GM10248 (cell line): Measurements from ENCODE around the gene PPP4R1.

Experiments used
- CTCF ChIA-PET: fragments of 300-600 bp; sonication (Branson Sonifier 250); formaldehyde crosslinking; extraction: SDS; loops from one replicate; lab custom pipeline; 2021; ENCODE audit warnings: antibody characterized with exemption; lab: Yijun Ruan, JAX
- POLR2A ChIA-PET: fragments of 350-650 bp; sonication (Branson Sonifier 250); formaldehyde crosslinking; extraction: SDS; loops from one replicate; lab custom pipeline; 2020; ENCODE audit warnings: antibody characterized with exemption; lab: Yijun Ruan, JAX
- DNase-seq: peaks from one replicate; pipeline ENCODE4 v3.0.0; 2012; ENCODE audit errors: extremely low spot score
- TF ChIP-seq, protein P1 (sequence below): IDR thresholded peaks from 2 replicates; pipeline ENCODE4 v1.5.1; 2012; ENCODE audit warnings: mild to moderate bottlenecking, low read depth; ENCODE audit errors: extremely low read depth, missing control alignments, control extremely low read depth

PPP4R1 gene

DNA sequence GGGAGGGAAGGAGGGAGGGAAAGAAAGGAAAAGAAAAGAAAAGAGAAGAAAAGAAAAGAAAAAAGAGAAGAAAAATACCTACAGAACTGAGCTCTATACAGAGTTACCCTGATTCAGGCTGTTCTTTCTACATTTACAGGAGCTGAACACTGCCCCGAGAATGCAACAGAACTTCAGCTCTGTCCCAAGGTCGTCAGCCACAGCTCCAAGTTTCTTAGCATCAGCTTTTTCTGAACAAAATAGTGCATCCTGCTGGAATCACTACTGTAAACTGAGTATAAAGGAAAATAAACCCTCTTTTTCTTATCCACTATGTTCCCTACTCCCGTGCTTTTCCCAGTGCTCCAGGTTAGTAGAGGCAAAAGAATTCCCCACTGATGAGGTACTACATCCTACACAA, 4.7 kb upstream of the PPP4R1 start:
- ChIA-PET POLR2A (interaction anchor here (0.6 kb wide), 2 partner anchors 92 to 516 kb away, joined by 3 read pairs; no protein-coding TSS in a partner anchor), CTCF (interaction anchor here (1.3 kb wide), 1 partner anchor 10 kb away, joined by 3 read pairs; no protein-coding TSS in a partner anchor)
- DNase-seq: no peak
- TF ChIP-seq, protein P1, sequence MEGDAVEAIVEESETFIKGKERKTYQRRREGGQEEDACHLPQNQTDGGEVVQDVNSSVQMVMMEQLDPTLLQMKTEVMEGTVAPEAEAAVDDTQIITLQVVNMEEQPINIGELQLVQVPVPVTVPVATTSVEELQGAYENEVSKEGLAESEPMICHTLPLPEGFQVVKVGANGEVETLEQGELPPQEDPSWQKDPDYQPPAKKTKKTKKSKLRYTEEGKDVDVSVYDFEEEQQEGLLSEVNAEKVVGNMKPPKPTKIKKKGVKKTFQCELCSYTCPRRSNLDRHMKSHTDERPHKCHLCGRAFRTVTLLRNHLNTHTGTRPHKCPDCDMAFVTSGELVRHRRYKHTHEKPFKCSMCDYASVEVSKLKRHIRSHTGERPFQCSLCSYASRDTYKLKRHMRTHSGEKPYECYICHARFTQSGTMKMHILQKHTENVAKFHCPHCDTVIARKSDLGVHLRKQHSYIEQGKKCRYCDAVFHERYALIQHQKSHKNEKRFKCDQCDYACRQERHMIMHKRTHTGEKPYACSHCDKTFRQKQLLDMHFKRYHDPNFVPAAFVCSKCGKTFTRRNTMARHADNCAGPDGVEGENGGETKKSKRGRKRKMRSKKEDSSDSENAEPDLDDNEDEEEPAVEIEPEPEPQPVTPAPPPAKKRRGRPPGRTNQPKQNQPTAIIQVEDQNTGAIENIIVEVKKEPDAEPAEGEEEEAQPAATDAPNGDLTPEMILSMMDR: no peak

DNA sequence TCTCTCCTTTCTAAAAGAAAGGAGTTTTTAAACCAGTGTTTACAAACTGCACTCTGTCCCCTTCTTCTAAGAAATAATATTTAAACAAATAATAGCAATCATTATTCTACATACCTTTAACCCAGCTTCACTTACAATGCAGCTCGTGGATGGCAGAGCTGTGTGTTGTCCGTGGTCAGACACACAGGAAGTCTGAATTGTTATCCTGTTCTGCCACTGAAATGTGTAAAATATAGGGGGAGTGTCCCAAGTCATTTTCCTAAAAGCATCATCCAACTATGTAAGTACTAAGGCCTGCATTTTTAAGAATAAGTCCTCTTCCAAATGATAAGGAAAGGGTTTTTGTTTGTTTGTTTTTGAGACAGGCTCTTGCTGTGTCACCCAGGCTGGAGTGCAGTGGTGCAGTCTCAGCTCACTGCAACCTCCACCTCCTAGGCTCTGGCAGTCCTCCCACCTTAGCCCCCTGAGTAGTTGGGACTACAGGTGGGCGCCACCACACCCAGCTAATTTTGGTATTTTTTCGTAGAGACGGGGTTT, 2.7 kb upstream of the PPP4R1 start:
- DNase-seq: no peak
- TF ChIP-seq, protein P1: no peak
- ChIA-PET CTCF (interaction anchor here (1.0 to 1.5 kb wide), 2 partner anchors 8 to 20 kb away, joined by 3 read pairs; no protein-coding TSS in a partner anchor), POLR2A (no interaction called here)

DNA sequence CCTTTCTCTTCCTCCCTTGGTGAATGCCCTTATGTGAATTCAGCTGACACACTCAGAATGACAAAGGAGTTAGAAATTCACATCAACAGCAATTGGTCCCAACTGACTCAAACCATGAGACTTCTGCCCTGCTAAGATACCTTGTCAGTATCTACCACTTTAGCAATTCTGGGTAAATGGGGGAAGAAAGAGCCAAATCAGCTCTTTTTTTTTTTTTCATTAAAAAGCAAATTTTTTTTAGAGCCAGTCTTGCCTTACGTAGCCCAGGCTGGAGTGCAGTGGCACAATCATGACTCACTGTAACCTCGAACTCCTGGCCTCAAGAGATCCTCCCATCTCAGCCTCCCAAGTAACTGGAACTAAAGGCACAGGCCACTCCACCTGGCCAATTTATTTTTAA, 1.7 kb upstream of the PPP4R1 start:
- POLR2A ChIA-PET: no interaction called here
- CTCF ChIA-PET: interaction anchor here (0.9 to 1.6 kb wide), 4 partner anchors 9 to 41 kb away, joined by 3 to 6 read pairs (median 3); no protein-coding TSS in a partner anchor
- TF ChIP-seq, protein P1: no peak
- DNase-seq: no peak

DNA sequence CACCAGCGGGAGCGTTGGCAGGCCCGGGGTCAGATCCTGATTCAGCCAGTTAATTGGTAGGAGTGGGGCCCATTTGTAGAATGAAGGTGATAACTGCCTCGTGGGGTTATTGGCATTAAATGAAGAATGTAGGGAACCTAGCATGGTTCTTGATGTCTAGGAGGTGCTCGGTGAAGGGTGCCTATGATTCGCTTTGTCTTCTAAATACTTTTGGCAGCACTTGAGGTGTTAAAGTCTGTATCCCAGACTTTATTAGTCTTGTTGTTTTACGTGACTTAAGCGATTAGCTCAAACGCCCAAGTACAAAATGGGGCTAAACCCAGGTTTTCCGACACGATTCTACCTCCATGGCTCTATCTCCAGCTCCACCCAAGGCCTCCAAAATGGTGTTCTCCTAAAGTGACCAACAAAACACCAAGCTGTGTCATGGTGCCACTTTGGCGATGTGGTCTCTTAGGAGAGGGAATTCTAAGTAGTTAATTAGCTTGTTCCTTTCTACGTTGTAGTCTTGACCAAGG, 980 bp upstream of the PPP4R1 start:
- CTCF ChIA-PET: interaction anchor here (0.7 to 1.6 kb wide), 4 partner anchors 34 to 48 kb away, joined by 3 to 6 read pairs (median 3); no protein-coding TSS in a partner anchor
- POLR2A ChIA-PET: no interaction called here
- TF ChIP-seq, protein P1: no peak
- no peak for DNase-seq

DNA sequence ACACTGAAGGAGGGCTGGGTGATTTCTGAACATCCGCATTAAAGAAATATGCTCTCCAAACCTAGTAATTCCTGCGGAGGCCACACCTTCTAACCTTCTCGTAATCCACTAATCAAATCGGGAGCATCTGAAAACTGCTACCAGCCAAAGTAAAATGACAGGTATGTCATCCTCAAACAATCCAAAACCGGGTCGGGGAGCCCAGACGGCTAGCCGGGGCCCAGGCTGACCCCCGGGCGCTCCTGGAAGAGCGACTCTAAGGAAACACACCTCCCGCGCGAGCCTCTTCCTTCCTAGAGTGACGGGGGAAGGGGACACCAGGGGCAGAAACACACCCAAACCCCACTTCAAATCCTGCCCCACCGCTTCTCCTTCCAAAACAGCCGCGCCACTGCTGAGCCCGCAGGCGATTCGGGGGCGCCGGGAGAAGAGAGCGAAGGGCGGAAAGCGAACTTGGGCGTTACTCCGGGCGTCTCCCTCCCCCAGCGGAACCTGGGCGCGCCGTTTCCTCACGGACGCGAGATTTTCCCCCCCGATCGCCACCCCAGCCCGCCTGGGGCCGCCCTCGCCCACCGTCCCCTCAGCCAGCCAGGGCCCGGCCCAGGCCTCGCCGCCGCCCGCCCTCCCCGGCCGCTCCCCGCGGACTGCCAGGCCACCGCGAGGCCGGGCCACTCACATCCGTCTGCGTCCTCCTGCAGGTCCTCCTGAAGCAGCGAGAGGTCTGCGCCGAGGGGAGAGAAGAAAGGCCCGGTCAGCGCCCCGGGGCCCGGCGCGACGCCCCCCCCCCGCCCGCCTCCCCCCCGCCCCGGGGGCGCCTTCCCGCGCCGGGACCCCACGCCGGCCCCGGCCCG, 584 bp downstream of the PPP4R1 start:
- TF ChIP-seq, protein P1: no peak
- DNase-seq: peak; percentile 57
- ChIA-PET CTCF (interaction anchor here (1.7 kb wide), 1 partner anchor 16 kb away, joined by 4 read pairs; no protein-coding TSS in a partner anchor), POLR2A (no interaction called here)

DNA sequence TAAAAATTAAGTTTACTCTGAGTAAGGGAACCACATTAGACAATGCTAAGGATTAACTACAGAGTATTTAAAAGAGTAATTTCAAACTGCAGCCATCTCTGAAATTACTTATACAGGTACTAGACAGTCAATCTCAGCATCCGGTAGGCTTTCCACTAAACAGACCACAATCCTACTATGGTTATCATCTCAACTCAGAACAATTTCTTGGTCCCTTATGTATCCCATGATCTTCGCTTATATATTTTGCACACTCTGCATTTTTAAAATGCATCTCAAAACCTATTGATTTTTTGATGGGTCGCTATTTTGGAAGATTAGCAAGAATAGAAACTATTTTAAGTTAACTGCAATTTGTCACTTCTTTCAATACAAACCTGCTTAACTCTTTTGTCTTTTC, 1.4 kb downstream of the PPP4R1 start:
- TF ChIP-seq, protein P1: no peak
- DNase-seq: no peak
- POLR2A ChIA-PET: interaction anchor here (0.6 kb wide), 1 partner anchor 8 kb away, joined by 4 read pairs; no protein-coding TSS in a partner anchor
- CTCF ChIA-PET: interaction anchor here (1.1 to 1.7 kb wide), 3 partner anchors 16 to 314 kb away, joined by 3 to 4 read pairs (median 4); no protein-coding TSS in a partner anchor
